K562 (cell line): Measurements from ENCODE around the gene CCM2. TPM values are rescaled to one million over a fixed set of nuclear protein-coding genes. Genes with fewer than 3 reads are reported as not detected.

Experiments used
- ATF4 ChIP-seq: fragments of 450-650 bp; formaldehyde crosslinking; IDR thresholded peaks from 2 replicates; pipeline ENCODE4 v1.4.0; 2022; ENCODE audit warnings: mild to moderate bottlenecking, moderate library complexity
- JUNB ChIP-seq: fragments of 450-650 bp; formaldehyde crosslinking; conservative IDR thresholded peaks from 2 replicates; pipeline ENCODE4 v1.4.0; 2020; ENCODE audit warnings: mild to moderate bottlenecking
- MAFF ChIP-seq: IDR thresholded peaks from 2 replicates; pipeline ENCODE4 v1.6.1; 2012; ENCODE audit warnings: low read length, improper control_type of control experiment
- NEUROD1 ChIP-seq: fragments of 150-350 bp; IDR thresholded peaks from 2 replicates; pipeline ENCODE4 v1.6.1; 2014; ENCODE audit warnings: borderline replicate concordance, low read length, low read depth; ENCODE audit not compliant: partially characterized antibody
- POLR2A ChIP-seq: fragments of 450-650 bp; conservative IDR thresholded peaks from 2 replicates; pipeline ENCODE4 v1.6.1; 2016
- POLR2B ChIP-seq: fragments of 450-650 bp; IDR thresholded peaks from 2 replicates; pipeline ENCODE4 v1.6.1; 2018; ENCODE audit warnings: low read depth; ENCODE audit not compliant: partially characterized antibody
- RAD21 ChIP-seq, 2 experiments: fragments of 250-450 bp in 1 of 2; fragments of 450-650 bp in 1 of 2; sonication (Bioruptor Pico) in 1 of 2; formaldehyde crosslinking in 1 of 2; IDR thresholded peaks in 1 of 2; conservative IDR thresholded peaks in 1 of 2; 2 replicates each; pipeline versions ENCODE4 v1.4.0 to v1.8.0; 2020 to 2022; ENCODE audit warnings: mild to moderate bottlenecking in 2 of 2, moderate library complexity in 1 of 2
- REST ChIP-seq, 2 experiments: fragments of 450-650 bp; formaldehyde crosslinking in 1 of 2; IDR thresholded peaks; 2 replicates each; pipeline versions ENCODE4 v1.4.0 to v1.6.1; 2014 to 2020; ENCODE audit warnings: mild to moderate bottlenecking in 2 of 2, borderline replicate concordance in 1 of 2, low read depth in 1 of 2
- TCF3 ChIP-seq: sonication (generic); formaldehyde crosslinking; IDR thresholded peaks from 2 replicates; pipeline ENCODE4 v1.4.0; 2020; ENCODE audit warnings: mild to moderate bottlenecking, missing genetic modification reagents
- TEAD4 ChIP-seq, 2 experiments: sonication (generic) in 1 of 2; formaldehyde crosslinking in 1 of 2; IDR thresholded peaks; 2 replicates each; pipeline versions ENCODE4 v1.6.1 to v1.8.0; 2012 to 2022; ENCODE audit warnings: borderline replicate concordance in 1 of 2, inconsistent platforms in 1 of 2, low read length in 1 of 2, mild to moderate bottlenecking in 1 of 2, missing genetic modification reagents in 1 of 2
- ZNF778 ChIP-seq: fragments of 450-650 bp; formaldehyde crosslinking; IDR thresholded peaks from 2 replicates; pipeline ENCODE4 v1.4.0; 2020; ENCODE audit warnings: mild to moderate bottlenecking, moderate library complexity
- polyA plus RNA-seq, 8 experiments: library from polyadenylated mRNA; depleted of rRNA in 4 of 8; stranded (reverse) in 5 of 8; unstranded in 3 of 8; fragments of >200 nt; fragmentation: Nextera tagmentation in 2 of 8; fragmentation: Illumina TruSeq in 1 of 8; extraction: Ambion mirVana in 2 of 8; extraction: Trizol in 1 of 8; gene quantifications; 2 replicates each; pipeline versions ENCODE4 v1.2.1 to v1.2.3, GENCODE V29; 2011 to 2014; ENCODE audit warnings: inconsistent platforms in 1 of 8, missing spikeins in 1 of 8
- total RNA-seq, 7 experiments: library from RNA; depleted of rRNA in 6 of 7; stranded (reverse); fragments of >200 nt in 6 of 7; fragmentation: Illumina TruSeq in 2 of 7; extraction: Trizol in 2 of 7; gene quantifications; 2 replicates each; pipeline versions ENCODE4 v1.2.1 to v1.2.3, GENCODE V29; 2011 to 2021; ENCODE audit warnings: low replicate concordance in 1 of 7
- TF ChIP-seq, protein P1 (sequence below): fragments of 450-650 bp; formaldehyde crosslinking; IDR thresholded peaks from 2 replicates; pipeline ENCODE4 v1.4.0; 2022; ENCODE audit warnings: missing genetic modification characterization
- TF ChIP-seq, protein P2 (sequence below): fragments of 450-650 bp; conservative IDR thresholded peaks from 2 replicates; pipeline ENCODE4 v1.6.1; 2016; ENCODE audit warnings: missing genetic modification characterization, low read depth, mild to moderate bottlenecking, missing compliant biosample characterization, moderate library complexity

CCM2 gene
- total and polyA plus RNA-seq, 9 of the 15 experiments (the other 6 are each of a cell fraction or from before 2014, with no cell fraction given): 0.41 to 38.6 (median 25.9) TPM

DNA sequence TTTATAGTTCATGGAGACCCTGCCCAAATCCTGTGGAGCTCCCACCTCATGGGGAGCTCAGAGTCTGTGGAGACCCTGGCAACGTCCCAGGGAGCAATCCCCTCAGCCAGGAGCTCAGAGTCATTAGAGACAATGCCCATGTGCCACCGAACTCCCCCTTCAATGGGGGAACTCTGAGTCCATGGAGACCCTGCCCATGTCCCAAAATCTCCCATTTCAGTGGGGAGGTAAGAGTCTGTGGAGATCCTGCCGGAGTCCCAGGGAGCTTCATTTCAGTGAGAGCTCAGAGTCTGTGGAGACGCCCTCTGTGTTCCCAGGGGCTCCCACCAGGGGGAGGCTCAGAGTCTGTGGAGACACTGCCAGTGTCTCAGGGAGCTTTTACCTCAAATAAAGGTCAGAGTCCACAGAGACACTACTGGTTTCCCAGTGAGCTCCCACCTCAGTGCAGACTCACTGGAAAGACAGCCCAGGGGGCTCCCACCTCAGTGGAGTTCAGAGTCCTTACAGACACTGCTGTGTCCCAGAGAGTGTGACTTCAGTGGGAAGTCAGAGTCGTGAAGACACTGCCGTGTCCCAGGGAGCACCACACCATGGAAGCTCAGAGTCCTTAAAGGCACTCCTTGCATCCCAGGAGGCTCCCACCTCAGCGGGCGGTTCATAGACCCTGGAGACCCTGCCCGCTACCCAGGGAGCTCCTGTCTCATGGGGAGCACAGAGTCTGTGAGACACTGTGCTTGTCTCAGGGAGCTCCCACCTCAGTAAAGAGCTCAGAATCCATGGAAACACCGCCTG lies 26.2 kb upstream of the CCM2 start (continued):
- TF ChIP-seq TCF3: no peak
- no peak for TF ChIP-seq TEAD4 (IDR thresholded peaks at IDR 0.05; ENCODE audit: low read length)
- no peak for TF ChIP-seq TEAD4 (CRISPR knock-in tag; IDR thresholded peaks at IDR 0.05; ENCODE audit: borderline replicate concordance)
- TF ChIP-seq RAD21 (CRISPR knock-in tag; conservative IDR thresholded peaks at IDR 0.05 in 1 of 2, IDR thresholded peaks at IDR 0.05 in 1 of 2): peak; percentile 85 to 93
- TF ChIP-seq ATF4: no peak
- TF ChIP-seq NEUROD1: peak; percentile 17
- TF ChIP-seq, protein P1, sequence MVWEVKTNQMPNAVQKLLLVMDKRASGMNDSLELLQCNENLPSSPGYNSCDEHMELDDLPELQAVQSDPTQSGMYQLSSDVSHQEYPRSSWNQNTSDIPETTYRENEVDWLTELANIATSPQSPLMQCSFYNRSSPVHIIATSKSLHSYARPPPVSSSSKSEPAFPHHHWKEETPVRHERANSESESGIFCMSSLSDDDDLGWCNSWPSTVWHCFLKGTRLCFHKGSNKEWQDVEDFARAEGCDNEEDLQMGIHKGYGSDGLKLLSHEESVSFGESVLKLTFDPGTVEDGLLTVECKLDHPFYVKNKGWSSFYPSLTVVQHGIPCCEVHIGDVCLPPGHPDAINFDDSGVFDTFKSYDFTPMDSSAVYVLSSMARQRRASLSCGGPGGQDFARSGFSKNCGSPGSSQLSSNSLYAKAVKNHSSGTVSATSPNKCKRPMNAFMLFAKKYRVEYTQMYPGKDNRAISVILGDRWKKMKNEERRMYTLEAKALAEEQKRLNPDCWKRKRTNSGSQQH (CRISPR knock-in tag): no peak
- TF ChIP-seq POLR2A: no peak
- peak; percentile 85 for TF ChIP-seq REST (IDR thresholded peaks at IDR 0.05; ENCODE audit: borderline replicate concordance)
- TF ChIP-seq REST (CRISPR knock-in tag; IDR thresholded peaks at IDR 0.05; ENCODE audit: low read depth): no peak
- no peak for TF ChIP-seq ZNF778
- TF ChIP-seq JUNB (CRISPR knock-in tag): no peak
- TF ChIP-seq POLR2B: no peak
- no peak for TF ChIP-seq MAFF
- TF ChIP-seq, protein P2, sequence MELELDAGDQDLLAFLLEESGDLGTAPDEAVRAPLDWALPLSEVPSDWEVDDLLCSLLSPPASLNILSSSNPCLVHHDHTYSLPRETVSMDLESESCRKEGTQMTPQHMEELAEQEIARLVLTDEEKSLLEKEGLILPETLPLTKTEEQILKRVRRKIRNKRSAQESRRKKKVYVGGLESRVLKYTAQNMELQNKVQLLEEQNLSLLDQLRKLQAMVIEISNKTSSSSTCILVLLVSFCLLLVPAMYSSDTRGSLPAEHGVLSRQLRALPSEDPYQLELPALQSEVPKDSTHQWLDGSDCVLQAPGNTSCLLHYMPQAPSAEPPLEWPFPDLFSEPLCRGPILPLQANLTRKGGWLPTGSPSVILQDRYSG (tag): no peak
